ENCODE results near the gene DND1.
"Not testable (repeated sequence)": the region's sequence is repeated elsewhere in the genome, so short reads cannot be mapped to it uniquely, and the experiment has no call there.

Gene DND1

DNA sequence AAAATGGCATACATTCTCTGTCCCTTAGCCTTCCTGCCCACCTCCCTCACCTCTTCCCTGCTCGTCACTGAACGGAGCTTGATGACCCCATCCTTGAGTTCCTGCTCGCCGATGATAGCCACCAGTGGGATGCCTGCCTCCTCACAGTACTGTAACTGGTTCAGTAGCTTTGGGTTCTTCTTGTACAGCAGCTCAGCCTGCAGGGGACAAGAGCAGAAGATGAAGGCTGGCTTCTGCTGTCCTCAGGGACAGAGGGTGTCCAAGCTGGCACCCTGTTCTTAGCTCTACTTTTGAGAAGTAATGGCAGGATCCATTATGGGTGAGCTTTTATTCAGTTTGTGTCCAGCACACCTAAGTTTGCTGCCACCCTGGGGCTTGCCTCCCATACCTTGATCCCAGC lies 1.3 kb upstream of the DND1 start:
- in situ Hi-C loops (cut with MboI; ENCODE audit: low sequenced_read_pairs): loop anchor here (25.0 kb wide), 1 partner anchor 938 kb away; the partner anchor contains the start of gene DIAPH1

- in situ Hi-C loops (cut with MboI; ENCODE audit: low sequenced_read_pairs): no loop called here
Measured at GRCh38 chr5:140674211-140674610, 835 bp upstream of the DND1 start.

DNA sequence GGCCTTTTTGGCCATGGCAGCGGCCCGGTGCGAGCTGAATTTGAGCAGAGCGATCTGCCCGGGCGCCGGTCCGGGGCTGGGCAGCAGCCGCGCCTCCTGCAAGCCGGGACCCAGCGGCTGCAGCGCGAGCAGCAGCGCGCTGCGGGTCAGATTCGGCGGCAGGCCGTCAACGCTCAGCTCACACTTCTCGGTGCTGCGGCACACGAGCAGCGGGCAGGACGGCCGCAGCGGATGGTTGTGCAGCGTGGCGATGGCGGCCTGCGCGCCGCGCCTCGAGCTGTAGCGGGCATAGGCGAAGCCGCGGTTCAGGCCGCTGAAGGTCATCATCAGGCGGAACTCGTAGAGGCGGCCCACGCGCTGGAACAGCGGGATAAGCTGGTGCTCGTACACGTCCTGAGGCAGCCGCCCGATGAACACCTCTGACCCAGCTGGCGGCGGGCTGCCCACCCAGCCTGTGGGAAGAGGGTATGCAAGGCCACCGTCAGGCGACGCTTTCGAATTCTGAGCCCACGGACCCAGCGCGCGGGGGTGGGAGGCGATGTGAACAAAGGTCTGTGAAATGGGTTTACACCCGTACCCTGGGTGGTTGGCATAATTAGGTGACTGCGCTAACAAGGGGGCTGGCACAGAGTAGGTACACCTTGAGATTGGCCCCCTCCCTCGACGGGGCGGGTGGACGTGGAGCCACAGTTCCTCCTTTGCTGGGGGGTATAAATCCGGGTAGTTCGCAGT lies 755 bp downstream of the DND1 start:
- in situ Hi-C loops (cut with MboI; ENCODE audit: low sequenced_read_pairs): no loop called here

DNA sequence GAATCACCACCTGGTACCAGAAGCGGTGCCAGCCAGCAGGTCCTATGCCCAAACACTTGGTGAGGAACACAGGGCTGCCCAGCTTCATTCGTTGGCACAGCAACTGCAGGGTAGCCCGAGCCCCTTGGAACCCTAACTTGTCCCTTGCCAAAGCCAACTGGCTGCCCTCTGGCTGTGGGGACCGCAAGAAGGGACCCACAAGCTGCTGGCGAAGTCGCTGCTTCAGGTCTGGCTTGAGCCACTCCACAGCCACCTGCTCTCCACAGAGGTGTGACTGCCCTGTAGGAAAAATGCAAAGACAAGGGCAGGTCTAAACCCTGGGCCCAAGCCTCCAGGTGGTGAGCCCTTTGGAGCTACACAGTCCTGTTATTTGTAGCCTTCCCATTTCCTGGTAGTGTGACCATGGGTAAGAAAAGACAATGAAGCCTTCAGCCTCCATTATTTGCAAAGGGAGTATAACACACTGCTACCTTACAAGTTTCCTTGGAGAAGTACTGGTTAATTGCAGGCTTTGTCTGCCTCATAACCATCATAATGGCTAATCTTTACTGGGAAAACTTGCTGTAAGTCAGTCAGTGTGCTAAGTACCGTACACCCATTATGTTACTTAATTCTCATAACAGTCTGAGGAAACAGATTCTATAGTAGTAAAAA lies 1.8 kb downstream of the DND1 start:
- in situ Hi-C loops (cut with MboI; ENCODE audit: low sequenced_read_pairs): no loop called here

GRCh38 chr5:140671035-140671434 lies 2.3 kb downstream of the DND1 start:
- in situ Hi-C loops (cut with MboI; ENCODE audit: low sequenced_read_pairs): not testable (repeated sequence)

DNA sequence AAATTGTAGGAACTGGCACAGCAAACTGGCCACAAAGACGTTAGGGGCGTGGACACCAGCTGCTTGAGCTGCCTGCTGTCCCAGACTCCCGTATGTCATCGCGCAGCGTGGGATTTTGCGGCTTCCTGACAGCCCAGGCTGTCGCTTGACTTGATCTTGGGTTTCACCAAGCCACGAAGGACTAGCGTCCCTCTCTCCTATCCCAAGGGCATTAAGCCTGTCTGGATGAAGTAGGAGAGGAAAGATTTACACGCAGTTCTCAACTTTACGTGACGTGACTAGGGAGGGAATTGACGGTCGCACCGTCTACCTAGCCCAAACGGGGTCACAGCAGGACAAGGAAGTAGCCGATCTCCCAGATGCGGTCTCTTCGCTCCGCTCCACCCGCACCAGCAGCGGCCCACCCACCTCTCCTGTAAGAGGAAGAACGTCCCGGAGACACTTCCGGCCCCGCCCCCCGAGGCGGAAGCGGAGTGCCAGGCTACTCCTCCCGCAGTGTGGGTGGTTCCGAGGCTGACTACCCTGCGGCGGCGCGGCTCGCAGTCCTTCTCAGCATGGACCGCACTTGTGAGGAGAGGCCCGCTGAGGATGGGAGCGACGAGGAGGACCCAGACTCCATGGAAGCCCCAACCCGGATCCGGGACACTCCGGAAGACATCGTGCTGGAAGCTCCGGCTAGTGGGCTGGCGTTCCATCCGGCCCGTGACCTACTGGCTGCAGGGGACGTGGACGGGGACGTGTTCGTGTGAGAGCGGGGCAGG lies 8.8 kb downstream of the DND1 start, which contains the start of gene WDR55:
Gene WDR55 (plus strand): TSS at position 546 of the 761 bp plus-strand sequence. CDS start 9 bp downstream, at position 555.
- in situ Hi-C loops (cut with MboI; ENCODE audit: low sequenced_read_pairs): no loop called here

DNA sequence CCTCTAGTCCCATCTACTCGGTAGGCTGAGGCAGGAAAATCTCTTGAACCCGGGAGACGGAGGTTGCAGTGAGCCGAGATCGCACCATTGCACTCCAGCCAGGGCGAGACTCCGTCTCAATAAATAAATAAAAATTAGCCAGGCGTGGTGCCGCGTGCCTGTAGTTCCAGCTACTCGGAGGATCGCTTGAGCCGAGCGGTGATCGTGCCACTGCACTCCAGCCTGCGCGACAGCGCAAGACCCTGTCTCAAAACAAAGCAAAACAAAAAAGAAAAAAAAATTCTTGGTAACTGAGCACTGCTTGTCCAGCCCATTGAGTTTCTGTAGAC lies 9.4 kb downstream of the DND1 start:
- in situ Hi-C loops (cut with MboI; ENCODE audit: low sequenced_read_pairs): no loop called here

GRCh38 chr5:140660371-140660770 lies 13.0 kb downstream of the DND1 start:
- in situ Hi-C loops (cut with MboI; ENCODE audit: low sequenced_read_pairs): not testable (repeated sequence)

DNA sequence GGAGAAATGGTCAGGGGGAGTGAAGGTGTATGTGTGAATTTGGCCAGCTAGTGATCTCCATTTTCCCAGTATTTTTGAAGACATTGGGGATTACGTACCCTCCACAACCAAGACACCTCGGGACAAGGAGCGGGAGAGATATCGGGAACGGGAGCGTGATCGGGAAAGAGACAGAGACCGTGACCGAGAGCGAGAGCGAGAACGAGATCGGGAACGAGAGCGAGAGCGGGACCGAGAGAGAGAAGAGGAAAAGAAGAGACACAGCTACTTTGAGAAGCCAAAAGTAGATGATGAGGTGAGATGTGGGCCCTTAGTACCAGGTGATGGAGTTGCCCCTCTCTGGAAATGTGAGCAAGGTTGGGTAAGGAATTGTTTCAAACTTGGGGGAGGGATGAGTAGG lies 14.5 kb downstream of the DND1 start:
- in situ Hi-C loops (cut with MboI; ENCODE audit: low sequenced_read_pairs): no loop called here

GRCh38 chr5:140647042-140647419 lies 26.3 kb downstream of the DND1 start:
- in situ Hi-C loops (cut with MboI; ENCODE audit: low sequenced_read_pairs): no loop called here

DNA sequence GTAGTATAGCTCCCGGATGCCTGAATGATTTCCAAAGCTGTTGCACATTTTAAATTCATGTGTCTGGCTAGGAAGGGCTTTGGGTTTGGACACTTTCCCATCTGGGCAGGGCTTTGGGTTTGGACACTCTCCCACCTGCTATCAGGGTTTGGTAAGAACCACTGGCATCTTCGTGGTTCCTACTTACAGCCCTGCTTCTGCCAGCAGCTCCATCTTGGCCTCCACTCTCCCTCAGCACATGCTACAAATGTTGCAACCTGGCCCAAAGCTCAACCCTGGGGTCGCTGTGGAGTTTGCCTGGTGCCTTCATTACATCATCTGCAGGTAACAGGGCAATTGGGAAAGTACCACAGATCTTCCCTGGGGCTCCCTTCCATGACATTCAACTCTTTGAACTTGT lies 30.7 kb downstream of the DND1 start:
- in situ Hi-C loops (cut with MboI; ENCODE audit: low sequenced_read_pairs): no loop called here

- in situ Hi-C loops (cut with MboI; ENCODE audit: low sequenced_read_pairs): no loop called here
Measured at GRCh38 chr5:140641716-140642115, 31.7 kb downstream of the DND1 start.

DNA sequence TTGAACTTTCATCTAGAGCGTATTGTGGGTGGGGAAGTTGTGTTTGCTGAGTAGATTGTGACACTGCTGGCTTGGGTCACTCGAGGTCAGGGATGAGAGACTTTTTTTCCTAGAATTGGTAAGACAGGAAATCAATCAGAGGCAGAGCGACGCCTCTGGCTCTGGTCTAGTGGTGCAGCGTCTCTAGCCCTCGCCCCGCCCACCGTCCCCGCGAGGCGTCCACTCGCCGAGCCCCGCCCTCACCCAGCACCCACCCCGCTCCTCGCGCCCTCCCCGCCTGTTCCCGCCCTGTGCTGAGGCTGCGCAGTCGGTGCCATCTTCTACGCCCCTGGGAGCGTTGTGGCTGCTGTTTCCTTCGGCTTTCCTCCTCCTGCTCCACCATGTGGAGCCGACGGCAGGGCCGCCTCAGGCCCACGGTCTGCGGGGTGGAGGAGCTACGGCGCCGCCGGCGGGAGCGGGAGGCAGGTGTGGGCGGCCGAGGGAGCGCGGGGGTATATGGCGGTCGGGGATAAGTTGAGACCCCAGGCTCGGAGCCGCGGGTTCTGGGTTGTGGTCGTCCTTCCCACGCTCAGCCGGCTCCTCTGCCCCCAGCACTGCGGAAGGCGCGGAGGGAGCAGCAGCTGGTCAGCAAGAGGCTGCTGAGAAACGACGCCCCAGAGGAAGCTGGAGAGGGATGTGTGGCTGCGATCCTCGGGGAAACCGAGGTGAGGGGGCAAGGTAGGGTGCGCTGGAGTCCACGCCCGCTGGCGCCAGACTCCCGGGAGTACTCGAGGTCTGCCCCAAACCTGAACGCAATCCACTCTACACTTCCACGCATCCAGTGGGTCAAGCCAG lies 34.0 kb downstream of the DND1 start, which contains the start of gene TMCO6:
Gene TMCO6 (plus strand): TSS at position 304 of the 834 bp plus-strand sequence. CDS start 77 bp downstream, at position 381.
- in situ Hi-C loops (cut with MboI; ENCODE audit: low sequenced_read_pairs): loop anchor here (10.0 kb wide), 1 partner anchor 65 kb away; no protein-coding TSS in a partner anchor

- in situ Hi-C loops (cut with MboI; ENCODE audit: low sequenced_read_pairs): loop anchor here (10.0 kb wide), 1 partner anchor 64 kb away; no protein-coding TSS in a partner anchor
Measured at GRCh38 chr5:140638898-140639147, 34.6 kb downstream of the DND1 start.

GRCh38 chr5:140637371-140638100 lies 35.8 kb downstream of the DND1 start:
- in situ Hi-C loops (cut with MboI; ENCODE audit: low sequenced_read_pairs): loop anchor here (10.0 kb wide), 1 partner anchor 63 kb away; no protein-coding TSS in a partner anchor

DNA sequence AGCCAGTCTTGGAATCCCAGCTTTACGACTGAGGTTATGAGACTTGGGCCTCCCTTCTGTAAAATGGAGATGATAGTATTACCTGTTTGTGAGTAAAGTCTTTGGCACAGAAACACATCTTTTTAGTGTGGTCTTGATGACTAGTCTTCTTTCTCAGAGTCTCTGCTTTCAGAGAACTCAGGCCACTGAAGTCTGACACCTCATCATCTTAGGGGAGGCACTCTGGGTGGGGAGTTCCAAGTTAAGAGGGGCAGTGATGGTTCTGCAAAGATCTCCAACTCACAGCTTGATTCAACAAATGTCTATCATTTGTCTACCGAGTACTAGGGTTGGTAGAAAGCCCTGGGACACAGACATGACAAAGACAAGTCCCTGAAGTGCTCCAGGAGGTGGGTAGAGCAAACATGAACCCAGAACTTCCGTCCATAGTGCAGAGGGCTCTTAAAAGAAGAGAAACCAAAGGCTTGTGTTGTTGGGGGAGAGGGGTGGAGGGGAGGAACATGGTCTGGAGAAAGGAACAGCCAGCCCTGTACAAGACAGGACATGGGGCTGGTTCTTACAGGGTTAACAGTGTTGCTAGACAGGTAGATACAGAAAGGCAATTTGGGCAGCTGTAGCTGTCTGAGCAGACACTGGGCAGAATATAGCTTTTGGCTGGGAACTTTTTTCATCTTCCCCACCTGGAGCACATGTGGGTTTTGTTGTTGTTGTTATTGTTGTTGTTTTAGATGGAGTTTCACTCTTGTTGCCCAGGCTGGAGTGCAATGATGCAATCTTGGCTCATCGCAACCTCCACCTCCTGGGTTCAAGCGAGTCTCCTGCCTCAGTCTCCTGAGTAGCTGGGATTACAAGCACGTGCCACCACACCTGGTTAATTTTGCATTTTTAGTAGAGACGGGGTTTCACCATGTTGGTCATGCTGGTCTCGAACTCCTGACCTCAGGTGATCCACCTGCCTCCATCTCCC lies 37.8 kb downstream of the DND1 start:
- in situ Hi-C loops (cut with MboI; ENCODE audit: low sequenced_read_pairs): loop anchor here (10.0 kb wide), 1 partner anchor 61 kb away; no protein-coding TSS in a partner anchor

DNA sequence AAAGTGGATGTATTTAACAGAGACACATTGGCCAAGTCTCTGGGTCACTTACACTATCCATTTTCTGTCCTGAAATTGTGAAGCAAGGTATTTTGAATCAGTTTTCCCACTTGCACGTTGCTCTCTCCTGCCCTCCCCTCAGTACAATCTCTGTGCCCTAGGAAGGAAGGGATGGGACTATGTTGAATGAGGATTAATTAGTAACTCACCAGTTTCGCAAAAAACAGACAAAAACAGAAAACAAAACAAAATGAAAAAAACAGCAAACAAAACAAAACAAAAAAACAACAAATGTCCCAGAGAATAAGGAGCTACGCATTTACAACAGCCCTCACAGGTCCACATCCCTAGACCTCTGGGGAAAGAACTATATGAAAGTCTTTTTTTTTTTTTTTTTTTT lies 39.3 kb downstream of the DND1 start:
- in situ Hi-C loops (cut with MboI; ENCODE audit: low sequenced_read_pairs): loop anchor here (10.0 kb wide), 1 partner anchor 59 kb away; no protein-coding TSS in a partner anchor

GRCh38 chr5:140633501-140633900 lies 39.9 kb downstream of the DND1 start:
- in situ Hi-C loops (cut with MboI; ENCODE audit: low sequenced_read_pairs): loop anchor here (10.0 kb wide), 1 partner anchor 59 kb away; no protein-coding TSS in a partner anchor

DNA sequence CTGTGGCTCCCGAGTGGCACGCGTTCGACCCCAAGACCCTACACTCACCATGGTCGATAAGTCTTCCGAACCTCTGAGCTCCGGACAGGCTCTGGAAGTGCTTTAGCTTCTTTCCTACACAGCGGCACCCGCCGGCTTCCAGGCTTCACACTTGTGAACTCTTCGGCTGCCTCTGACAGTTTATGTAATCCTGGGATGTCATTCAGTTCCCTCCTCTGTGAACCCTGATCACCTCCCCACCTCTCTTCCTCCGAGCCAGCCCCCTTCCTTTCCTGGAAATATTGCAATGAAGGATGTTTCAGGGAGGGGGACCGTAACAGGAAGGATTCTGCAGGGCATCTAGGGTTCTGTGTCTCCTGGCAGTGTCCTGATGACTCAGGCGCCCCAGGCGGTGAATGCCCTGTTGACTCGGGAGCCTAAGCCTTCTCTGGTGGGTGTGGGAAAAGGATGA lies 40.3 kb downstream of the DND1 start, which contains the start of gene CD14:
Gene CD14 (minus strand): TSS at position 155 of the 451 bp plus-strand sequence. CDS start 104 bp downstream, at position 51.
- in situ Hi-C loops (cut with MboI; ENCODE audit: low sequenced_read_pairs): loop anchor here (10.0 kb wide), 1 partner anchor 58 kb away; no protein-coding TSS in a partner anchor
